GM10266 (cell line): Measurements from ENCODE around the gene NAGLU.
A peak's percentile ranks its signal among the peaks of the same experiment; 100 is the strongest.

Source experiments
- DNase-seq: peaks from one replicate; pipeline ENCODE4 v3.0.0; 2012; ENCODE audit errors: extremely low spot score
- TF ChIP-seq, protein P1 (sequence below): IDR thresholded peaks from 2 replicates; pipeline ENCODE4 v1.5.1; 2012; ENCODE audit warnings: mild to moderate bottlenecking, low read depth; ENCODE audit not compliant: control insufficient read depth, insufficient read depth; ENCODE audit errors: missing control alignments

Gene NAGLU

DNA sequence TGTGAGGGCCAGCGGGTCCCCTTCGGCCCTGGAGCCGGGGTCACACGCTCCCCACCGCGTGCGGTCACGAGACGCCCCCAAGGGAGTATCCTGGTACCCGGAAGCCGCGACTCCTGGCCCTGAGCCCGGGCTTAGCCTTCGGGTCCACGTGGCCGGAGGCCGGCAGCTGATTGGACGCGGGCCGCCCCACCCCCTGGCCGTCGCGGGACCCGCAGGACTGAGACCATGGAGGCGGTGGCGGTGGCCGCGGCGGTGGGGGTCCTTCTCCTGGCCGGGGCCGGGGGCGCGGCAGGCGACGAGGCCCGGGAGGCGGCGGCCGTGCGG lies at the start of gene NAGLU:
TSS of gene NAGLU (plus strand) at position 194 of the 324 bp plus-strand sequence. CDS start at position 226, 32 bp downstream.
- peak; percentile 100 for DNase-seq
- TF ChIP-seq, protein P1, sequence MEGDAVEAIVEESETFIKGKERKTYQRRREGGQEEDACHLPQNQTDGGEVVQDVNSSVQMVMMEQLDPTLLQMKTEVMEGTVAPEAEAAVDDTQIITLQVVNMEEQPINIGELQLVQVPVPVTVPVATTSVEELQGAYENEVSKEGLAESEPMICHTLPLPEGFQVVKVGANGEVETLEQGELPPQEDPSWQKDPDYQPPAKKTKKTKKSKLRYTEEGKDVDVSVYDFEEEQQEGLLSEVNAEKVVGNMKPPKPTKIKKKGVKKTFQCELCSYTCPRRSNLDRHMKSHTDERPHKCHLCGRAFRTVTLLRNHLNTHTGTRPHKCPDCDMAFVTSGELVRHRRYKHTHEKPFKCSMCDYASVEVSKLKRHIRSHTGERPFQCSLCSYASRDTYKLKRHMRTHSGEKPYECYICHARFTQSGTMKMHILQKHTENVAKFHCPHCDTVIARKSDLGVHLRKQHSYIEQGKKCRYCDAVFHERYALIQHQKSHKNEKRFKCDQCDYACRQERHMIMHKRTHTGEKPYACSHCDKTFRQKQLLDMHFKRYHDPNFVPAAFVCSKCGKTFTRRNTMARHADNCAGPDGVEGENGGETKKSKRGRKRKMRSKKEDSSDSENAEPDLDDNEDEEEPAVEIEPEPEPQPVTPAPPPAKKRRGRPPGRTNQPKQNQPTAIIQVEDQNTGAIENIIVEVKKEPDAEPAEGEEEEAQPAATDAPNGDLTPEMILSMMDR = no peak

GRCh38 chr17:42488032-42488431 lies 48.0 kb upstream of the NAGLU start:
- TF ChIP-seq, protein P1 = no peak
- DNase-seq = no peak

GRCh38 chr17:42493319-42493718 lies 42.7 kb upstream of the NAGLU start:
- no peak for DNase-seq

DNA sequence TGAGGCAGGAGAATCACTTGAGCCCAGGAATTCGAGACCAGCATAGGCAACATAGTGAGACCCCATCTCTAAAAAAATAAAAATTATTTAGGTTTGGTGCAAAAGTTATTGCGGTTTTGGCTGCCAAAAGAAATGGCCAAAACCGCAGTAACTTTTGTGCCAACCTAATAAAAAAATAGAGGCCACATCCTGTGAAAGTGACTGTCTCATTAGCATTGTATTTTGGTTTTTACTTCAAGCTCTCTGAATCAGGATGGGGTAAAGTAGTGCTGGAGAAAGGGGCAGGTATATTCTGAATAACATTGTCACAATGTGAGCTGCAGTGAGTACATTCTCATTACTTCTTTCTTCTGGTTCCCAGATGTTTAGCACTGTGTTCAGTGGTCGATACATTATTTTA lies 41.4 kb upstream of the NAGLU start:
- TF ChIP-seq, protein P1 = no peak
- no peak for DNase-seq

More at GRCh38 chr17:42493319-42493718, 42.7 kb upstream of the NAGLU start:
- TF ChIP-seq, protein P1 = no peak

GRCh38 chr17:42498828-42499227 lies 37.2 kb upstream of the NAGLU start:
- TF ChIP-seq, protein P1 = no peak
- no peak for DNase-seq

- TF ChIP-seq, protein P1 = no peak
- no peak for DNase-seq
Measured at GRCh38 chr17:42502091-42502490, 34.0 kb upstream of the NAGLU start.

DNA sequence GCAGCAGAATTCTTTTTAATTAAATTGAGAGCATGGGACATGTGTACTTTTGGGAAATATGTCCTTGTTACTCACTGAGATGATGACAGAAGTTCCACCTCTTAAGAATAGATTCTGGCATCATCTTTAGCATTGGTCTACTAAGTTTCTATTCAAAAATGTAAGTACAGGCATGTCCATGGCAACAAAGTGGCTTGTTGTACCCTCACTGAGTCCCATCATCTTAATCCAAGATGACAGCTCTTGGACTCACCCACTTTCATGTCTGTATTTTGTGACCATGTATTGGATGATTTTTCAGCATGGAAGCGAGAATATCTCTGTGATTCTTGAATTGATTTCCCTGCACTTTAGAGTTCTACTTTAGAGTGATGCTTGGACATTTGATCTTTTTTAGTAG lies 33.1 kb upstream of the NAGLU start:
- TF ChIP-seq, protein P1 = no peak
- DNase-seq = no peak
